HG02870 (cell line): ENCODE data around the gene KLHDC7A.

ENCODE experiments used
- ATAC-seq: cut with Tn5 transposase; IDR thresholded peaks from one replicate; pipeline ENCODE4 v1.9.1; 2021; ENCODE audit warnings: mild to moderate bottlenecking, moderate library complexity; ENCODE audit not compliant: unreplicated experiment

The KLHDC7A gene

GRCh38 chr1:18470671-18471355 is 9.9 kb upstream of the KLHDC7A start:
- no peak for ATAC-seq

DNA sequence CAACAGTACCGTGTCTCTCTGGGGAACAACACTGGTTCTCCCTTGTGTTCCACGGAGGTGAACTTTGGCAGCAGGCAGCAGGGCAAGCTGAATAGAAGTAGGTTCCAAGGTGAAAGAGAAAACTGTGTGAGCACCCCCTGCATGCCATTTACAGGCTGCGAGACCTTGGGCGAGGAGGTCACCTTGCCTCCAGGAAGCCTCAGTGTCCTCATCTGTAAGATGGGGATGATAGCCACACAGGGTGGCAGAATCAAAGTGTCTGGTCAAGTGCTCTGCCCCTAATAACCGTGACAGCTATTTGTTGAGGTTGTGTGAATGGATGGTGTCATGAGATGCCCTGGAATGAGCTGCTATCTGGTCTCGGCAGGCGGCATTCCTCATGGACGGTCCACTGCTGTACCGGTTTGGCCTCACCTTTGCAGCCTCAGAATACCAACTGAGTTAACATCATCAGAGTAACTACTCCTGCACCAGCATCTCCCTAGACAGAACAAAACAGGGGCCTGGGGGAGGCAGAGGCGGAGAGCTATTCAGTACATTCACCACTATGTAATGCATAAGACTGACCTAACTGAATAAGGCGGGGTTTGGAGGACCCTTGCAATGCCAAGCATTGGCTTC is 7.4 kb upstream of the KLHDC7A start:
- no peak for ATAC-seq

DNA sequence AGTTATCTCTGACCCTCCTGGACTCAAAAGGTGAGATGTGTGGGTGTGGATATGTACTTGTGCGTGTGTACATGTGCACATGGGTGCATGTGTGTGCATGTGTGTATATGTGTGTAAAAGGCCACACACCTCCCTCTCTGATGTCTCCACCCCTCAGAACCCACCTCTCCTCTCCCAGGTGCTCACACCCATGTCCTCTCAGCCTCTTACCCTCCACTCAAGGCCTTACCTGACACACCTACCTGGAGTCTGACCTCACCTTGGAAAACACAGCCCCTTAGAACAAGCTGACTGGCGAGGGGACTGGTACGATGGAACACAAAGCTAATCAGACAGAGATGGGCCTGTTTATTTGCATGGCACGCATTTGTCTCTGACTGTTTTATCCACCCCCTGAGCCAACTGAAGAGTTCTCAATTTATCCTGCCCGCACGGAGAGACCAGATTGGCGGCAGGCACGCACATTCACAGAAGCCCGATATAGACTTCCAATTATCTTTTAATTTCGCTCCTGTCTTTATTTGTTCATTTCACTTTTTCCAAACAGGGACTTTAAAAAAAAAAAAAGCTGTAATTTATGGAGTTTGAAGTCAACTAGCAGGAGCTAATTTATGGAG is 6.1 kb upstream of the KLHDC7A start:
- ATAC-seq: no peak

GRCh38 chr1:18475234-18475905 is 5.4 kb upstream of the KLHDC7A start:
- ATAC-seq: no peak

DNA sequence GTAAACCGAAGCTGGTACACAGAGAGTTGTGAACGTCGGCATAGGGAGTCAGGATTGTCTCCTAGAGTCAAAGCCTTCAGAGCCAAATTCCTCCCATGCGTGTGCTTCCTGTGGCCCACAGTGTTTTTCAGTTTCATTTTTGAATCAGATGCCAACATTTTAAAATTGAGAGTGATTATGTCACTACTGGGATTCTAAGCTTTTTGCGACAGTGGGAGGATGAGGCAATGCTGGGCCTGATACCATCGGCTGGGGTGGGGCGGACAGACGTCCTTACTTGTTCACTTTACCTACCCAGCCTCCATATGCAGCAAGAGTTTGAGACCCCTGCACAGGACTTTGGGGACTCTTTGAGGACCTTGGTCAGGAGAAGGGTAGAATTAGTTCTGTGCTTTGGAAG is 1.3 kb upstream of the KLHDC7A start:
- no peak for ATAC-seq

- no peak for ATAC-seq
Observed at GRCh38 chr1:18481190-18481920, 625 bp downstream of the KLHDC7A start.

GRCh38 chr1:18481921-18482701 is 1.4 kb downstream of the KLHDC7A start:
- ATAC-seq: no peak

DNA sequence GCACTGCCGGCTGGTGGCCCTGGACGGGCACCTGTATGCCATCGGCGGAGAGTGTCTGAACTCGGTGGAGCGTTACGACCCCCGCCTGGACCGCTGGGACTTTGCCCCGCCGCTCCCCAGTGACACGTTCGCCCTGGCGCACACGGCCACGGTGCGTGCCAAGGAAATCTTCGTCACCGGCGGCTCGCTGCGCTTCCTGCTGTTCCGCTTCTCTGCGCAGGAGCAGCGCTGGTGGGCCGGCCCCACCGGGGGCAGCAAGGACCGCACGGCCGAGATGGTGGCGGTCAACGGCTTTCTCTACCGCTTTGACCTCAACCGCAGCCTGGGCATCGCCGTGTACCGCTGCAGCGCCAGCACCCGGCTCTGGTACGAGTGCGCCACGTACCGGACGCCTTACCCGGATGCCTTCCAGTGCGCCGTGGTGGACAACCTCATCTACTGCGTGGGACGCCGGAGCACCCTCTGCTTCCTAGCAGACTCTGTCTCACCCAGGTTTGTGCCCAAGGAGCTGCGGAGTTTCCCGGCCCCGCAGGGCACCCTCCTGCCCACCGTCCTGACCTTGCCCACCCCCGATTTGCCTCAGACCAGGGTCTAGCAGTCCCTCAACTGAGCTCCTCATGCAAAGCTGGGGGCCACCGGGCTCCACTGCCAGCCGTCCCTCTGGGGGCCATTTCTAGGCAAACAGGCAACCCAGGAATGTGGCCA is 2.1 kb downstream of the KLHDC7A start:
- ATAC-seq: no peak

DNA sequence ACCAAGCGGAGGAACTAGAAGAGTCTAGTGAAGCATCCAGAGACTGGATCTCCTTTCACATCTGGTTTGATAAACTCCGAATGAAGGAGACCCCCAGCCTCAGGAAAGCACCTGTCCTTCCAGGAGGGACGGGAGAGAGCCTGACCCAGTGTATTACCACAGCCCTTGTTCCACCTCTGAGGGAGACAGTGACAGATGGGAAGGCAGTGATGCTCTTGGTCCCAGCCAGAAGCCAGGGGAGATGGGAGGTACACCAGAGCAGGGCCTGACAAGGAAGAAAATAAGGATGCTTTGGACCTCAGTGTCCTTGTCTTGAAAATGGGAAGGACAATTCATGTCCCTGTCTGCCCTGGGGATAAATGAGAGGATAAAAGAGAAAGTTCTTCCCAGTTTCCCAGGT is 3.5 kb downstream of the KLHDC7A start:
- ATAC-seq: no peak

GRCh38 chr1:18484721-18485120 is 4.0 kb downstream of the KLHDC7A start:
- ATAC-seq: no peak

- ATAC-seq: no peak
Observed at GRCh38 chr1:18485227-18485626, 4.5 kb downstream of the KLHDC7A start.

DNA sequence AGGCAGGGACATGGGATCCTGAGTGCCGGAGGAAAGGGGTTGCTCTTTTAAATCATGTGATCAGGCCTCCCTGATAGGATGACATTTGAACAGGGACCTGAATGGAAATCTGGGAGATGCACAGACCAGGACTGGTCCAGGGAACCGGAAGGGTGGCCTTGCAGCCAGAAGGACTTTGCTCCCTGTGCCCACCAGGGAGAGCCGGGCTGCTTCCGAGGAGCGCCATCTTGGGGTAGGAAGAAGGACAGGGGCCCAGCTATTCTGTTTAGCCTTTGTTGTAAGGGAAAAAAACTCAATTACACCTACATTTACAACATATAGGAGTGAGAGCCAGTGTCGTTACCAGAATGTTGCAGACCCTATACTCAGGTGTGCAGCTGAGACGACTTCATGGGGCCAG is 5.5 kb downstream of the KLHDC7A start:
- ATAC-seq: no peak

DNA sequence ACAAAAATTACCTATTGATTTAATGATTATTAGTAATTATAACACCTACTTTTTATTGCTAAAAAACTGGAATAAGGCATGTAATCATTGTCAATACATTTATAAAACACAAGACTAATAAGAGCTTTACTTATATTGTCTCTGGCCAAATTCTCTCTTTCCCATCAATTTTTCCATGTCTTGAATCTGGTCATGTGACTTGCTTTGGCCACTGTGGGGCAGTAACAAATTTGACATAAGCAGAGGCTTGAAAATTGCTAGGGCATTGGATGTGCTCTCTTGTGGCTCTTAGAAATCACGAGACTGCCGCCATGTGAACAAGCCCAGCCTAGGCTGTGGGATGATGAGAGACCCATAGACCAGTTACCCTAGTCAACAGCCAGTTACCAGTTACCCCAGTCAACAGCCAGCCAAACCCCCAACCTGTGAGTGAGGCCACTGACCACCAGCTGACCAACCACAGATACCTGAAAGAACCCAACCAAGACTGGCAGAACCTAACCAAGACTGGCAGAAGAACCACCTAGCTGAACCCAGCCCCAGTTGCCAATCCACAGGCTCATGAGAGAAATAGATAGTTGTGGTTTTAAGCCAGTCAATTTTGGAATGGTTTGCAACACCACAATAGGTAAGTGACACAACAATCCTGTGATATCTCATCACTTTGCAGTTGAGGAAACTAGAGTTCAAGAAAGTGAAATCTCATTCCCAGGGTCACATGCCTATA is 8.8 kb downstream of the KLHDC7A start:
- ATAC-seq: no peak

DNA sequence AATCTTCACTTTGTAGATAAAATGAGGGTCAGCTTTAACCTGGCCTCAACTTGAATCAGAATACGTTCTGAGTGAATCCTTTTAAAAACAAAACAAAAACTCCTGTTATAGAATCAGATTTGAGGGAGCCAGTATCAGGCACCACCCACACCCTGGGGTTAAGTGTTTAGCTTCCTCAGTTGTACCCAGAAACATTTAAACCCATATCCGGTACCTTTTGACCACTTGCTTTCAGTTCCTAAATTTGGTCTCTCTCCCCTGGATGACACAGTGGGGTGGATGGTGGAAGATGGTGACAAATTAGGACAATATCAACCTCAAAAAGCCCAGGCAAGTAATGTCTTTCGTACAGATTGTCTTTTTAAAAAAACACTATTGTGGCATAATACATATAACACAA is 10.4 kb downstream of the KLHDC7A start:
- no peak for ATAC-seq

- ATAC-seq: no peak
Observed at GRCh38 chr1:18494304-18494703, 13.6 kb downstream of the KLHDC7A start.

DNA sequence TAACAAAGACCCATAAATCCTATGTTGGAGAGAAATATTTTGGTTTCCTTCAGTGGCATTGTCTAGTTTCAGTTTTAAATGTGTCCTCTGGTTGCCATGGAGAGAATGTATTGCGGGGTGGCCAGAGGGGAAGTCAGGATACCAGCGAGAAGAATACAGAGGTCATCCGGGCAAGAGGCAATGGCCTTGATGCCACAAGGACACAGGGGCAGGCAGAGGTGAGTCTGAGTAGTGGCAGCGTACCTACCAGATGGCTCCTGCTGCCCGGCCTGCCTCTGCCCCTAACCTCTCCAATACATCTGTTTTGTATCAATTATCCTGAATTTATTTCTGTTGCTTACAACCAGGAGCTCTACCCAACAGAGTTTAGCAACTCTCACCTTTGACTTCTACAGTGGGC is 14.9 kb downstream of the KLHDC7A start:
- ATAC-seq: no peak

- no peak for ATAC-seq
Observed at GRCh38 chr1:18496056-18496455, 15.3 kb downstream of the KLHDC7A start.

DNA sequence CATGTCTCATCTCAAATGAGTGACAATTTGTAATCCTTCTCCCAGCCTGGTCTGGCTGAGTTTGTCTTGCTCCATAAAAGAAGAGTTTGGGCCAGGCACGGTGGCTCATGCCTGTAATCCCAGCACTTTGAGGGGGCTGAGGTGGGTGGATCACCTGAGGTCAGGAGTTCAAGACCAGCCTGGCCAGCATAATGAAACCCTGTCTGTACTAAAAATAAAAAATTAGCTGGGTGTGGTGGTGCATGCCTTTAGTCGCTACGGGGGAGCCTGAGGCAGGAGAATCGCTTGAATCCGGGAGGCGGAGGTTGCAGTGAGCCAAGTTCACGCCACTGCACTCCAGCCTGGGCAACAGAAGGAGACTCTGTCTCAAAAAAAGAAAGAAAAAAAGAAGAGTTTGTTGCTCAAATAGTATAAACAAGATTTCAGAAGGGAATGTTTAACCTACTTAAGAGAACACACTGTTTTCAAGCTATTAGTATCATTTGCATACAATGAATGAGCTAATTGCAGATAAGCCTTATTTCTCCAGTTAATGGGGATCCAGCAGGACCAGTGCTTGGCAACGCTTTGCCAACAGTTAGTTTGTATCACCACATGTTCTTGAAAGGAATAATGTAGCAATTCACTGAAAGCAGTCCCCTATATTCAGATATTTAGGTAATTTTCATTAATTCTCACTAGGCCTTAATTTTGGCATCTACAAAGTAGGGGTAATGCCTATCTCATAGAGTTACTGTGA is 15.9 kb downstream of the KLHDC7A start:
- no peak for ATAC-seq
